Measurements from ENCODE around the gene UNC93B1.

Gene UNC93B1

GRCh38 chr11:68040101-68040956 is 36.4 kb upstream of the UNC93B1 start:
- peak; percentile 64 for DNase-seq

DNA sequence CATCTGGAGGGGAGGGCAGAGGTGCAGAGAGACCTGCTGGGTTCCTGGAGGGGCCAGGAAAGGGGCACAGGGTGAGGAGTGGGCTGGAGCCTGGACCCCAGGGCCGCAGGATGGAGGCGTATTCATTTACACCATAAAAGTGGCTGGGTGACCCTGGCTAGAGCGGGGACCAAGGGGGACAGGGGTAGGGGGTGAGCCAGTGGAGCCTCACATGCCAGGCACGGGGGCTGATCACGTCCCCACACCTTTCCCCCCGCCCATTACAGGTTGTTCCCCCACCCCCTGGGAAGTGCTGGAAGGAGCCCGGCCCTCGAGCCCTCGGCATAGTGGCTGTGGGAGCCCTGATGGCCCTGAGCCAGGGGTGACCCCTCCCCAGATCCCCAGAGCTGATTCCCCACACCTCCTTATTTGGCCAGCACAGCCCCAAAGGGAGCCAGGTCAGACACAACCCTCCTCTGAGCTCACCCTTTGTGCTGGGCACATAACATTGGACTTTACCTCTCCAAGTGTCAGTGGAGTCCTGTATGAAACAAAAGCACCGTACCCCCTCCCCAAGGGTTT is 35.7 kb upstream of the UNC93B1 start:
- no peak for DNase-seq

DNA sequence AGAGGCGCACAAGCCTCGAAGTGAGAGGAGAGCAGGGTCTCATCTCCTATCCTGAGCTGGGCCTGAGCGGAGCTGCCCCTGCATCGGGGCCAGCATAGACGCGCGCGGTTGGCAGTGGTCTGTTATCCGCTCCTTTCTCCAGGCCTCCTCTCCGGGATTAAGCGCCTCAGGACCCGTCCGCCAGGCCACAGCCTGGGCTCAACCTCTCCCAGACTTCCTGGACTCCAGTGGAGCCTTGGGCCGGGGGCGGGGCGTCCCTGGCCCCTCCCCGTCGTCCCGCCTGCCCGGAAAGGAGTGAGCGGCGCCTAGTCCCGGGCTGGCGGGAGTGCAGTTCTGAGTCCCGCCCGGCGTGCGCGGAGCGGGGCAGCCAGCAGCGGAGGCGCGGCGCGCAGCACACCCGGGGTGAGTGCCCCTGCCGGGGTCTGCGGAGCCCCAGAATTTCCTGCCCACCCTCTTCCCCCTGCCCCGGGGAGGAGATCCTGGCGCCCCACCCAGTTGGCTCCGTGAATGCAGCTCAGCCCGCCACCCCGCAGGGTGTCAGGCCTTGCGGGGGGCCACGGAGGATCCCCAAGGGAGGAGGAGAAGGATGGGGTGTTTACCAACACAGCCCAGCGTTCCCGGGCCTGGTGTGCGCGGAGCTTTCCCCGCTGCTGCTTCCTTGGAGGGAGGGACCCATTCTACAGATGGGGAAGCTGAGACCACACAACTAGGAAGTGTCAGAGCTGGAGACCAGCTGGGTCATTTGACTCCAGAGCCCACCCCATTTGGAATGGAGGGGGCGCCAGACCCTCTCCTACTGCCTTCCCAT is 35.0 kb upstream of the UNC93B1 start, which contains the start of gene TCIRG1:
Gene TCIRG1 (plus strand): TSS at position 308 of the 808 bp plus-strand sequence. CDS start 2,247 bp downstream, outside the sequence.
- peak; percentile 82 for DNase-seq

- no peak for DNase-seq
Observed at GRCh38 chr11:68038226-68038717, 34.4 kb upstream of the UNC93B1 start.

DNA sequence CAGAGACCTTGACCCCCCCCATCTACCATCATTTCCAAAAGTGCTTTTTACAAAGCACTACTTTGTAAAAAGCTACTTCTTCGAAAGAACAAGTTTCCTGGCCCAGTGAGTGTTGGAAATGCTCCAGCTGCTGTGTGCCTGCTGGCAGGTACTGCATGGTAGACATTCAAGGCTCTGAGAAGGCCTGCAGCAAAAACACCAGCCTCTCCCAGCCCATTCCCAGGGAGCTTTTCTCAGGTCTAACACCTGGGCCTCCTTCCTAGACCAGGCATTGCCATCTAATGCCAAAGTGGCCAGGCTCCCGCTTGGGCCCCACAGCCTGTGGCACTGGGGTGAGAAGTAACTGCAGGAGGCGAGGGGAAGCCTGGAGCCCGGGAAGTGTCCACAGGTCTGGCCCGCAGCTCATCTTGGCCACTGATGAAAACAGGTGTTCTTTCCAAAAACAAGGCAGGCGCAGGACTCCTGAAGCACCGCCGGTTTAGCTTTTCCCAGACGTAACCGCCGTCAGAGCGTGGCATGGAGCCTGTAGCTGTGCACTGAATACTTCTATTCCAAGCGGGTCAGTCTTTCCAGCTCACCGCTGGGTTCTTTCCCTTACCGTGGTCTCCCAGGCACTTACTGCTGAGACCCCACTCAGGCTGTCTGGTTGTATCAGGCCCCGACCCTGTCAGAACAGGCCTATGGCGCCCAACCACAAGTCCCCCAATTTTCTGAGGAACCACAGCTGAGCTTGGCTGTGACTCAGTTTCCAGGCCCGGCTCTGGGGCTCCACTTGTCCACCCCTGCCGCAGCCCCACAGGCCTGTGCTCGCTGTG is 33.7 kb upstream of the UNC93B1 start:
- DNase-seq: no peak

- DNase-seq: peak; percentile 54
Observed at GRCh38 chr11:68036717-68037239, 32.9 kb upstream of the UNC93B1 start.

GRCh38 chr11:68036141-68036716 is 32.3 kb upstream of the UNC93B1 start:
- DNase-seq: no peak

DNA sequence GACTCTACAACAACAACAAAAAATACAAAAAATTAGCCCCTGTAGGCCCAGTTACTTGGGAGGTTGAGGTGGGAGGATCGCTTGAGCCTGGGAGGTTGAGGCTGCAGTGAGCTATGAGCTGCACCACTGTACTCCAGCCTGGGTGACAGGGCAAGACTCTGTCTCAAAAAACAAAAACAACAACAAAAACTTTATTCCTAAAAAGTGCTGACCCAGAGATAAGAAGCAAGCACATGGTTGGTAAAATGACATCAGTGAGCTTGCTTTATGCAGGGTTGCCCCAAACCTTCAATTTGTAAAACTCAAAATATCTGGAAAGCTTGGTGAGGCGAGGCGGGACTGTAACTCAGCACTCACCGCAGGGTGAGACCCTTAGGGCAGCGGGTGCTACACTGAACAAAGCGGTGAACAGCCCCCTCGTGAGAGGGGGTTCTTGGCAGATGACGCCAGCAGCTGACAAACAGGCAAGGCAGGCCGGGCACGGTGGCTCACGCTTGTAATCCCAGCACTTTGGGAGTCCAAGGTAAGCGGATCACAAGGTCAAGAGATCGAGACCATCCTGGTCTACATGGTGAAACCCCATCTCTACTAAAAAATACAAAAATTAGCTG is 31.5 kb upstream of the UNC93B1 start:
- no peak for DNase-seq

DNA sequence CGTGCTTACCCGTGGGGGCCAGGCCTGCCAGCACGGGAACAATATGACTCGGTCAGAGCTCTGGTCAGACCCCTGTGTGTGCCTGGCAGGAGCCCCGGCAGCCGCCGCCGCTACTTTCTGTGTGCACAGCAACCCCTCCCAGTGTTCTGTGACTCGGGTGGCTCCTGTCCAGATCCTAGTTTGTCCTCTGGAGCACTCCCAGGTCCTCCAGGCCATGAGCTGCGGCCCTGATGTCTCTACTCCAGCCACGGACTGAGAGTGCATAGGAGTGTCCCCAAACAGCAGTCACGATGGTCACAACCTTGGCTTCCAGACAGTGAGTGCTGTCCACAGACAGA is 29.8 kb upstream of the UNC93B1 start:
- no peak for DNase-seq

DNA sequence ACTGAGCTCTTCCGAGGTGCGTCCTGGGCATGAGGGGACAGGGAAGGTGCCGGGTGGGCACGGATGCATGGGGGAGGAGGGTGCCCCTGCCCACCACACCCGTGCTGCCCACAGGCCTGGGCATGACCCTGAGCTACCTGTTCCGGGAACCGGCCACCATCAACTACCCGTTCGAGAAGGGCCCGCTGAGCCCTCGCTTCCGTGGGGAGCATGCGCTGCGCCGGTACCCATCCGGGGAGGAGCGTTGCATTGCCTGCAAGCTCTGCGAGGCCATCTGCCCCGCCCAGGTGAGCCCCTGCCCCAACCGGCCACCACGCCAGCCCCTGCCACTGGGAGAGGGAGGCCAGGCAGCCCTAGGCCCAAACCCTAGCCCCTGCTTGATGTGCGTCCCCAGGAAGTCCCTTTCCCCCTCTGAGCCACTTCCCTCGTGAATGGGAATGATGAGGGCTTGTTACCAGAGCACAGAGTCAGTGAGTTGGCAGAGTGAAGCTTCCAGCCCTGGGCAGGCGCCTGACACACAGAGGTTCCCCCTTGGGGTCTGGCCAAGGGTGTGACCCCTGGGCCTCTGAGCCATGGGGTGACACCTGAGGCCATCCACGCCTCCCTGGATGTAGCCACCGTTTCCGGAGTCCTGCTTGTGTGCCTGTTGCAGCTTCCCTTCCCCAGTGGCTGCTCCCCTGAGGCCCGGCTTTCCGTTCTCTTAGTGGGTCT is 29.3 kb upstream of the UNC93B1 start:
- DNase-seq: no peak

DNA sequence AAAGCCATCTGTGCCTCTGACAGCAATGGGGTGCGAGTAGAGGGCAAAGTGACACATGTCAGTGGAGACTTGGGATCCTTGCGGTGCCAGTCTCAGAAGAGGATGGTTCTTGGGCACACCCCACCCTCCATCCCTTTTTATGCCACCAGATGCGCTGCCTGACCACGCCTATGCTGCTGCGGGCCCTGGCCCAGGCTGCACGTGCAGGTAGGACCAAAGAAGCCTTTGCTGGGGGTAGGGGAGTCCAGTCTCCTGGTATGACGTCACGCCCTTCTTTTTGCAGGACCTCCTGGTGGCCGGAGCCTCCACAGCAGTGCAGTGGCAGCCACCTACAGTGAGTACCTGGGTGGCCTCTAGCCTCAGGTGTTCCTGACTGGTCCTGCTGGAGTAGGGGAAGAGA is 28.1 kb upstream of the UNC93B1 start:
- DNase-seq: no peak

DNA sequence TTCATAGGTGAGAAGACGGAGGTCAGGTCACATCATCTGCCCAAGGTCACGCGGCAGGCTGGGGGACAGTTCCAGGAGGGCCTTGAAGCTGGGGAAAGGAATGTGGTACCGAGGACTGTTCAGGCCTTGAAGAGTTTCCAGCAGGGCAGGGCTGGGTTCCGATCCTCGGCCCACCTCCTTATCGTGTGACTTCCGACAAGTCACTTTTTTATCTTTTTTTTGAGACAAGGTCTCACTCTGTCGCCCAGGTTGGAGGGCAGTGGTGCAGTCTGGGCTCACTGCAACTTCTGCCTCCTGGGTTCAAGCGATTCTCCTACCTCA is 27.2 kb upstream of the UNC93B1 start:
- peak; percentile 20 for DNase-seq

DNA sequence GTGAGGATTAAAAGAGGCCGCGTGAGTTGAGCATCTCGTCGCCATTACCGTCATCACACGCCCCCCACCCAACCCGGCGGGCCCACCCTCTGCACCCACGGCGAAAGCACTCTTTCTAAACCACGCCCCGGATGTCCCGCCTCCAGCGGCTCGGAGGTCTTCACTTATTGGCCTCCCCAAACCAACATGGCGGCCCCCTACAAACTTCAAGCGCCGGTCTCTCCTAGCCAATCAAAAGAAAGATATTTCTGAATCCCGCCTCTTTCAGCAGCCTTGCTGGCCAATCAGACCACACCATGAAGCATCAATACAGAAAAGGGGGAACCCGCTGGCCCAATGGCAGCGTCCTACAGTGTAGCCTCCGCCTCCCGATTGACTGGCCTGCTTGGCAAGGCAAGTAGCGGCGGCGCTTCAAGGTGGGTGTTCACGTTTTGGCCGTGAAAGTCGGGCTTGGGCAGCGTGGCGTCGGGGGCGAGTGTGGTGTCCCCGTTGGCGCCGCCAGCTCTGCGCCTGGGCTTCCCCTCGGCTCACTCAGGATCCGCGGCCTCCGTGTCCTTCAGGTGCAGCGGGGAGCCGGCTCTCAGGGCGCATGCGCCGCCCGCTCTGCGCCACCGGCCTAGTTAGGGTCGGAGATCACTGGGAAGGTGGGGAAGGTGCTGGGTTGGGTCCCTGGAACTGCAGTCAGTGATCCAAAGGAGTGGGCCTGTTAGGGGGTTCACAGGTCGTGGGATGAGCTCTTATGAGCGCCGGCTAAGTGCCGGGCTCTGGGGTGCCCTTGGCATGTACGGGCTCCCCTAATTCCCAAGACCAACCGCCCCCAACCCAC is 26.6 kb upstream of the UNC93B1 start, which contains the start of gene NDUFS8:
Gene NDUFS8 (plus strand): TSS at position 364 of the 826 bp plus-strand sequence. CDS start 1,471 bp downstream, outside the sequence.
- peak; percentile 98 for DNase-seq

DNA sequence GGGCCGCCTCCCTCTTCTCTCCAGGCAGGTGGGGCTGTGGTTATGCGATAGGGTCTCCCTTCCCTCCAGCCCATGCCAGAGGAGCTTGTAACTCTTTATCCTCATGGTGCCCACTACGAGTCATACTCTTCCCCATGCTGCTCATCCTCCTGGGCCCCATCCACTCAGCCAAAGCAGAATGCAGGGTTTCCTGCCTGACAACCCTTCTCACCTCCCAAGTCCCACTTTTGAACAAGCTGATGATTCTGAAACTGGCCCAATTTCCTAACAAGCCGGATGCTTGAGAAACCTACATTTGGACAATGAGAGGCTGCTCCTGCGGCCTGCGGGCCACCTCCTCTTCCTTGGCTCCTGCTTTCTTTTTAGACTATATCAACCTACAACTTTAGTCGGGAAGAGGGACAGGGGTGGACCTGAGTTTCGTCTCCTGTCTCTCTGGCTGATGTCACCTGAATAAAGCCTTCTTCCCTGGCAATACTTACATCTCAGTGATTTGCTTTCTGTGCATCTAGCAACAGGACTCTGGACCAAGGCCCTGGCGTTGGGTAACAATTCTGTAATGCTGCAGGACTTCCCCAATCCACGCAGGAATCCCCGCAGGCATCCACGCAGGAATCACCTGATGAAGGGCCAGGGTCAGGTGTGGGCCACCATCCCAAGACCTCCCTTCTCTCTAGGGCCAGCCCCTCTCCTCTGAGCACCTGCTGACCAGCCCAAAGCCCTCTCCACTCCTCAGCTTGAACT is 25.1 kb upstream of the UNC93B1 start:
- no peak for DNase-seq

DNA sequence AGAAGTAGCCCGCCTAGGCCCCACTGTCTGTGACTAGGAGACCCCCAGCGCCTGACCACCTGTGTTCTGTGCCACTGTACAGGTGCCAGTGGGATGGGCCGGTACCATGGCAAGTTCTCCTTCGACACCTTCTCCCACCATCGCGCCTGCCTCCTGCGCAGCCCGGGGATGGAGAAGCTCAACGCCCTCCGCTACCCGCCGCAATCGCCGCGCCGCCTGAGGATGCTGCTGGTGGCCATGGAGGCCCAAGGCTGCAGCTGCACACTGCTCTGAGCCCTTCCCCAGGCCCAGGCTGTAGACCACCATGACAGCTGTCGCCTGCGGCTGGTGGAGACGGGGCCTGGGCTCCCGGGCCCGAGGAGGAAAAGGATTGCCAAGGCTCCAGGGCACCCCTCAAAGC is 23.8 kb upstream of the UNC93B1 start:
- DNase-seq: no peak

DNA sequence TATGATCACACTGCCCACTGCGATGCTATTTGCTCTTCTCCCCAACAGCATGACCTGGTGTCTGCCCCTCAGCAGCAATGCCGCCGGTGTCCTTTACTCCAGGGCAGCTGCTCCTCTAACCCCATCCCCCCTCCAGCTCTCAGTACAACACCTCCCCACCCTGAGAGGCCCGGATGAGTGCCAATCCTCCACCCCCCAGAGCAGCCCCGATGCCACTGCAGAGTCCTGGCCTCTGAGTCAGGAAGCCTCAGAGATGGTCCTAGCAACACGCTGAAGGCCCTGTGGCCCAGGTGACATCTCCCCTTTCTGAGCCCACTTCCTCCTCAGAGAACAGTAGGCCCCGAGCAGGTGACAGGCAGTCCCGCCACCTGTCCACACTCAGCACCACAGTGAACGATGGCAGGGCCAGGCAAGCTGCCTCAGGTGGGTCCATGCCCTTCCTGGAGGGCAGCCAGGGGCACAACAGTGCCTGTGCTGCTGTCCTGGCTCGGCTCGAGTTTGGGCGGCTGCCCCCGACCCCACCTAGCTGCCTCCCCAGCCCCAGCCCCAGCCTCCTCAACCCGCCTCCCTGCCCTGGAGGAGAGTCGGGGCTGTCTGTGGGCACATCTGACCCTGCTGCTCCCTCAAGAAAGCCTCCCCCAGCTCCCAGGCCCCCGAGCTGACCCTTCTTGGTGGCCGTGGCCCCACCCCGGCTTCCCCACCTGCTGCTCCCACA is 22.7 kb upstream of the UNC93B1 start:
- DNase-seq: no peak

GRCh38 chr11:68025047-68025446 is 21.1 kb upstream of the UNC93B1 start:
- no peak for DNase-seq

GRCh38 chr11:68024508-68024907 is 20.6 kb upstream of the UNC93B1 start:
- no peak for DNase-seq

DNA sequence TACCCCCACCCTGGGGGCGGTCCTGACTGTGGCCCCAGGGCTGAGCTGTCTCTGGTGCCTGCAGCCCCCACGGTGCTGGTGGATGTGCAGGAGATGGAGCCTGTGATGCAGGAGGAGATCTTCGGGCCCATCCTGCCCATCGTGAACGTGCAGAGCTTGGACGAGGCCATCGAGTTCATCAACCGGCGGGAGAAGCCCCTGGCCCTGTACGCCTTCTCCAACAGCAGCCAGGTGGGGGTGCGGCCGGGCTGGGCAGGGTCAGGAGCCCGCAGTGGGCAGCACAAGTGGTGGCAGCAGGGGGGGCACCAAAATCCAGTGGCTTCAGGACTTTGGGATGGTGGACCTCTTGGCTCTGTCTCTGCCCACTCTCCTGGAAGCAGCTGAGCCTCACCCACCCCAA is 18.6 kb upstream of the UNC93B1 start:
- no peak for DNase-seq
